Muscle of back (tissue), 10 donors: Measurements from ENCODE around the gene NEXN. TPM values are rescaled to one million over a fixed set of nuclear protein-coding genes. Genes with fewer than 3 reads are reported as not detected.

Experiments
- polyA plus RNA-seq, 10 donors: library from polyadenylated mRNA; unstranded; fragments of 120-200 nt; gene quantifications; one replicate each; pipeline ENCODE4 v1.2.1, GENCODE V29; 2013; ENCODE audit not compliant: insufficient read length in 10 of 10

The NEXN gene
- polyA plus RNA-seq, 10 donors = 156 to 388 (median 225) TPM

Other genes starting within 250 kb of the NEXN start
- gene ZZZ3, start 206.0 kb upstream of the NEXN start, polyA plus RNA-seq = 10 to 100 TPM; 26.3 to 40.8 (median 35.7) TPM
- 10 to 100 TPM; 25.5 to 48.0 (median 36.4) TPM for gene USP33, start 128.8 kb upstream of the NEXN start, polyA plus RNA-seq
- gene MIGA1, start 109.0 kb upstream of the NEXN start, polyA plus RNA-seq = 10 to 100 TPM in 6 of 10 donors, 1 to 10 TPM in 4; 7.7 to 14.8 (median 11.0) TPM
- 100 to 1,000 TPM; 124 to 222 (median 175) TPM for gene FUBP1, start 90.4 kb downstream of the NEXN start, polyA plus RNA-seq
- gene DNAJB4, start 116.3 kb downstream of the NEXN start, polyA plus RNA-seq = 10 to 100 TPM; 56.4 to 95.7 (median 76.8) TPM
- gene GIPC2, start 157.3 kb downstream of the NEXN start, polyA plus RNA-seq = 1 to 10 TPM in 7 of 10 donors, under 1 TPM in 3; 0.85 to 2.2 (median 1.3) TPM